ENCODE results near the gene ATXN7L1. TPM values are rescaled to one million over a fixed set of nuclear protein-coding genes. Genes with fewer than 3 reads are reported as not detected.
"Not testable (repeated sequence)": the region's sequence is repeated elsewhere in the genome, so short reads cannot be mapped to it uniquely, and the experiment has no call there.

ATXN7L1 gene
- total and polyA plus RNA-seq, 4 donors: 7.1 to 11.0 (median 8.5) TPM

DNA sequence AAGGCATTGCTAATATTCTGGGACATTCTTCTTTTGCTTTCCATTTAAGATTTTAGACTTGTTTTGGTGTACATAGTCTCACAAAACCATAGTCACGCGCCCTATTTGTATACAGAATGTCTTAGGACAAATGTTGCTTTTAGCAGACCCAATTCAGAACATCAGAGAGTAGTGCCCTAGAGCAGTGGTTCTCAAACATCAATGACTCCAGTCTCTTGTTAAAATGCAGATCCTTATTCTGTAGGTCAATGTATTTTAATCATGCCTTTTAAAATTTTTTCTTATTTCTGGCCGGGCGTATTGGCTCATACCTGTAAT, 167.7 kb downstream of the ATXN7L1 start:
- no peaks in the 10 kb centered on the region for H3K36me3 ChIP-seq (ENCODE audit: control insufficient read depth, insufficient read depth, low read length)
- H3K9me3 ChIP-seq (ENCODE audit: control insufficient read depth, insufficient read depth, low read length): peaks cover 15% of the 10 kb centered on the region
- H3K27ac ChIP-seq (ENCODE audit: low read depth, low read length): no peak overlapping the region
- WGBS (ENCODE audit: insufficient coverage): no CpG with 5 or more reads among the region's 4 CpGs
- no peak for DNase-seq (ENCODE audit: low read depth in 4 of 6, low spot score in 6 of 6)
- no peaks in the 10 kb centered on the region for H3K4me1 ChIP-seq (ENCODE audit: control insufficient read depth, insufficient read depth, low read length)
- H3K4me3 ChIP-seq (ENCODE audit: low read depth, low read length): no peak overlapping the region
- no peaks in the 10 kb centered on the region for H3K27me3 ChIP-seq (ENCODE audit: control insufficient read depth, insufficient read depth, low read length)

DNA sequence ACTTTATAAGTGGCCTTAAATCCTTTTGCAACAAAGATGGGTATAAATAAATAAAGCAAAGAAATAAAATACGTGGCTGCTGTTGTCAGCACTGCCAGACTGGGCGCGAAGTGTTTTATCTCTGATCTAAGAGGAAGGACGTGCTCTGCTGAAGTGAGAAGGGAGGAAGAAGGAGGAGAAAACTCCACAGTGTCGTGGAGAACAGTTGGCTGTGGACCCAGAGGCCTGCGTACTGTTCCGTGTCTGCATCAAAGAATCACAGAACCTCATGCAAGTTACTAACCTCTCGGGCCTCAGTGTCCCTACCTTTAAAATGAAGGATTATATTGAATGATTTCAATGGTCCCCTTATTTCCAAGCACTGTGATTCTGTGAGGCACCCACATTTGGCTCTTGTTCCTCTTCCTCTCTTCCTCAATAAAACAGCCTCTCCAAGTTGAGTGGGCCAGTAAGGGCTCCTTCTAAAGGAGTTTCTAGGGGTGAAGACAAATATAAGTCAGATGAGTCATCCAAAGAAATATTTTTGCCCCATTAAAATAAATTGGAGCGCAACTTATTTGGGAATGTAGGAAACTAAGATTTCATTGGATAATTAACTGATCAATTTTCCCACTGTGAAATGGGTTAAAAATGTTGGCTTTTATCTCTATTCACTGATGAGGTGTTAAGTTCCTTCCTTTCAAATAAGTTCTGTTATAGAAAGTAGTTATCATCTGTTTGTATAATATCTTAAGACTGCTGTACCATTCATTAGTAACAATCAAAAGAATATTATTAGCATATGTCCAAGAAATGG, 168.2 kb downstream of the ATXN7L1 start:
- 71% methylated on average over 4 of the region's 9 CpGs for WGBS (ENCODE audit: insufficient coverage)
- Histone ChIP-seq H3K27me3 (ENCODE audit: control insufficient read depth, insufficient read depth, low read length) (no peaks in the 10 kb centered on the region), H3K4me3 (ENCODE audit: low read depth, low read length) (no peak overlapping the region), H3K36me3 (ENCODE audit: control insufficient read depth, insufficient read depth, low read length) (no peaks in the 10 kb centered on the region), H3K27ac (ENCODE audit: low read depth, low read length) (no peak overlapping the region), H3K9me3 (ENCODE audit: control insufficient read depth, insufficient read depth, low read length) (peaks cover 15% of the 10 kb centered on the region), H3K4me1 (ENCODE audit: control insufficient read depth, insufficient read depth, low read length) (no peaks in the 10 kb centered on the region)
- peak in 1 of 6 donors; percentile 20 for DNase-seq (ENCODE audit: low read depth in 4 of 6, low spot score in 6 of 6)

- Histone ChIP-seq H3K27me3 (ENCODE audit: control insufficient read depth, insufficient read depth, low read length) (no peaks in the 10 kb centered on the region), H3K36me3 (ENCODE audit: control insufficient read depth, insufficient read depth, low read length) (no peaks in the 10 kb centered on the region), H3K4me1 (ENCODE audit: control insufficient read depth, insufficient read depth, low read length) (no peaks in the 10 kb centered on the region), H3K27ac (ENCODE audit: low read depth, low read length) (no peak overlapping the region), H3K9me3 (ENCODE audit: control insufficient read depth, insufficient read depth, low read length) (peaks cover 14% of the 10 kb centered on the region), H3K4me3 (ENCODE audit: low read depth, low read length) (no peak overlapping the region)
- DNase-seq (ENCODE audit: low read depth in 4 of 6, low spot score in 6 of 6): no peak
- WGBS (ENCODE audit: insufficient coverage): 88% methylated on average over 2 of the region's 3 CpGs
These were observed 169.0 kb downstream of the ATXN7L1 start for GRCh38 chr7:105707381-105707780.

DNA sequence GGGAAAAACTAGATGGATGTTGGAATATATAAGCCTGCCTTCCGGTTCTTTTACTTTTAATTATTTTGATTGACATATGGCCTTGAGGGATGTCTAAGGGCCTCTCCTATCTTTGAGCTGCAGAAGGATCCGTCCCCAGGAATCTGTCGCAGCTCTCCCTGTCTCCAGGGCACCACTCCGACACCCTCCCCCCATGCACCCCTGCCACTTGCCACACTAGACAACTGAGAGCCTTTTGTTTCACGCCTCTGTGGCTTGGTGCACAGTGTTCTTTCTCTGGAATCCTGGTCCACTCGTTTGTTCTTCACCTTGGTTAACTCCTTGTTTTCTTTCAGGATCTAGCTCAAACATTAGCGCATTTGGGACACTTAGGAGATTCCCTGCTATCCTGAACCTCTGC, 171.0 kb downstream of the ATXN7L1 start:
- Histone ChIP-seq H3K4me3 (ENCODE audit: low read depth, low read length) (no peak overlapping the region), H3K27me3 (ENCODE audit: control insufficient read depth, insufficient read depth, low read length) (no peaks in the 10 kb centered on the region), H3K36me3 (ENCODE audit: control insufficient read depth, insufficient read depth, low read length) (no peaks in the 10 kb centered on the region), H3K4me1 (ENCODE audit: control insufficient read depth, insufficient read depth, low read length) (no peaks in the 10 kb centered on the region), H3K27ac (ENCODE audit: low read depth, low read length) (no peak overlapping the region), H3K9me3 (ENCODE audit: control insufficient read depth, insufficient read depth, low read length) (no peaks in the 10 kb centered on the region)
- 61% methylated on average over 6 of the region's 7 CpGs for WGBS (ENCODE audit: insufficient coverage)
- no peak for DNase-seq (ENCODE audit: low read depth in 4 of 6, low spot score in 6 of 6)

DNA sequence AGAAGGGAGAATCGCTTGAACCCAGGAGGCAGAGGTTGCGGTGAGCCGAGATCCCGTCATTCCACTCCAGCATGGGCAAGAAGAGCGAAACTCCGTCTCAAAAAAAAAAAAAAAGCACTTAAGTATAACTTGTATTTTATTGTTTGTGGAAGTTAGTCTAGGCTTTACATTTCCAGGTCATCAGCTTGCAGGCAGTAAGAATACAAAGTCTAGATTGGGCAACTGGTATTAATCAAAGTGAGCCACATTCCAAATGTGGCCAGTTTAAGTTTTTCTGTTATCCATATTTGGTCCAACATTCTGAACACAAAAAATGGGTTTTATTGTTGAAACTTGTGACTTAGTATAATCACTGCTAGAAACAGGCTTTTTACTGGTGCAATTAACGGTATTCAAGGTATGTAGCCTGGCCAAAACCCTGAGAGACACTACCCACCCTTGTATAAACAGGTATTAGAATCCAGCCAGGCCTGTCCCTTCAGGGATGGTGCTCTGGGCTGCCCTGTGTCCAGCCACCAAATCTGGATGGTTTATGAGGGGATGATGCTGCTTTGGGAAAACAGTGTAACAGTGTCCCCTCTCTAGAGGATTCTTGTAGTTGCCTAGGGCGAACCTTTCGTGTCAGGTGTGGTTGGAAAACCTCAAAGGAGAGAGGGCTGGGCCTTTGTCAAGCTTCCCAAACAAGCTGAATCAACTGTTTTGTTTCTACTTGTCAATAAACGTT, 173.0 kb downstream of the ATXN7L1 start:
- Histone ChIP-seq H3K27ac (ENCODE audit: low read depth, low read length) (no peak overlapping the region), H3K36me3 (ENCODE audit: control insufficient read depth, insufficient read depth, low read length) (no peaks in the 10 kb centered on the region), H3K9me3 (ENCODE audit: control insufficient read depth, insufficient read depth, low read length) (no peaks in the 10 kb centered on the region), H3K27me3 (ENCODE audit: control insufficient read depth, insufficient read depth, low read length) (no peaks in the 10 kb centered on the region), H3K4me1 (ENCODE audit: control insufficient read depth, insufficient read depth, low read length) (no peaks in the 10 kb centered on the region), H3K4me3 (ENCODE audit: low read depth, low read length) (no peak overlapping the region)
- WGBS (ENCODE audit: insufficient coverage): 91% methylated on average over 6 of the region's 10 CpGs
- DNase-seq (ENCODE audit: low read depth in 4 of 6, low spot score in 6 of 6): no peak

DNA sequence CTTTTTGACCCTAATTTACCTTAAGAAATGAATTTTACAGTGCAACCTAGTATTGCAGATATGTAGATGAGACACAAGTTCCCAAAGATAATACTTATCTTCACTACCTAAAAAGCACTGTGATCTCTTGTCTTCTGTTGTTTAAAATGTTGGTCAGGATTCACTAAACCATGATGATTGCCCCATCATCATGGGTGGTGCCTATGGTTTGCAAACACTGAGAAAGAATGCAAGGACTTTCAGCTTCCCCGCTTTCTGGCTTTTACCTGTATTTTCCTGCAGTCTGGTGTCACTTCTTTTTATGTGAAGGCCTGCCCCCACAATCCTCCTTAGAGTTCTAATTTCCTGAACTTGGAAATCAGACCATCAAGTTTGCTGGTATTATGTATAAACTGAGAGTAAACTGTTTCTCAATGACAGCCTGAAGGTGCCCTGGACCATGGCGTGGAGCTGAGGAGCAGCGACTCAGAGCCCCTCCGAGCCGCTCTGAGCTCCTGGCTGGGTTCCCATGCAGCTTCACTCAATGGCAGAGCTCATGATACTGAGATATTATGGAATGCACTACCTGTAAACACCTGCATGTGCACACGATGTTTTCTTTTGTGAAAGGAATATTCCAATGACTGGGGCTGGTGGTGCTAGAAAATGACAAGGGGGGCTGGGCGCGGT, 176.7 kb downstream of the ATXN7L1 start:
- Histone ChIP-seq H3K4me3 (ENCODE audit: low read depth, low read length) (no peak overlapping the region), H3K9me3 (ENCODE audit: control insufficient read depth, insufficient read depth, low read length) (no peaks in the 10 kb centered on the region), H3K4me1 (ENCODE audit: control insufficient read depth, insufficient read depth, low read length) (no peaks in the 10 kb centered on the region), H3K27ac (ENCODE audit: low read depth, low read length) (no peak overlapping the region), H3K27me3 (ENCODE audit: control insufficient read depth, insufficient read depth, low read length) (no peaks in the 10 kb centered on the region), H3K36me3 (ENCODE audit: control insufficient read depth, insufficient read depth, low read length) (no peaks in the 10 kb centered on the region)
- no peak for DNase-seq (ENCODE audit: low read depth in 4 of 6, low spot score in 6 of 6)
- WGBS (ENCODE audit: insufficient coverage): 96% methylated on average over 7 of the region's 8 CpGs

GRCh38 chr7:105698531-105698930, 177.9 kb downstream of the ATXN7L1 start:
- Histone ChIP-seq H3K27ac (ENCODE audit: low read depth, low read length) (no peak overlapping the region), H3K27me3 (ENCODE audit: control insufficient read depth, insufficient read depth, low read length) (no peaks in the 10 kb centered on the region), H3K4me3 (ENCODE audit: low read depth, low read length) (no peak overlapping the region), H3K4me1 (ENCODE audit: control insufficient read depth, insufficient read depth, low read length) (no peaks in the 10 kb centered on the region), H3K9me3 (ENCODE audit: control insufficient read depth, insufficient read depth, low read length) (no peaks in the 10 kb centered on the region), H3K36me3 (ENCODE audit: control insufficient read depth, insufficient read depth, low read length) (no peaks in the 10 kb centered on the region)
- DNase-seq (ENCODE audit: low read depth in 4 of 6, low spot score in 6 of 6): no peak
- 99% methylated on average over 5 of the region's 6 CpGs for WGBS (ENCODE audit: insufficient coverage)

GRCh38 chr7:105697753-105698152, 178.6 kb downstream of the ATXN7L1 start:
- H3K27me3 ChIP-seq (ENCODE audit: control insufficient read depth, insufficient read depth, low read length): no peaks in the 10 kb centered on the region
- DNase-seq (ENCODE audit: low read depth in 4 of 6, low spot score in 6 of 6): no peak
- WGBS (ENCODE audit: insufficient coverage): 98% methylated on average over 3 of the region's 5 CpGs

DNA sequence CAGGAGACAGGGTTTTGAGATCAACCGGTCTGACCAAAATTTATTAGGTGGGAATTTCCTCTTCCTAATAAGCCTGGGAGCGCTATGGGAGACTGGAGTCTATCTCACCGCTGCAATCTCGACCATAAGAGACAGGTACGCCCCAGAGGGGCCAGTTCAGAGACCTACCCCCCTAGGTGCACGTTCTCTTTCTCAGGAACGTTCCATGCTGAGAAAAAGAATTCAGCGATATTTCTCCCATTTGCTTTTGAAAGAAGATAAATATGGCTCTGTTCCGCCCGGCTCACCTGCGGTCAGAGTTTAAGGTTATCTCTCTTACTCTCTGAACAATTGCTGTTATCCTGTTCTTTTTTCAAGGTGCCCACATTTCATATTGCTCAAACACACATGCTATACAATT, 179.2 kb downstream of the ATXN7L1 start:
- not testable (repeated sequence) for H3K27me3 ChIP-seq (ENCODE audit: control insufficient read depth, insufficient read depth, low read length); H3K27ac ChIP-seq (ENCODE audit: low read depth, low read length); H3K36me3 ChIP-seq (ENCODE audit: control insufficient read depth, insufficient read depth, low read length); H3K4me1 ChIP-seq (ENCODE audit: control insufficient read depth, insufficient read depth, low read length); DNase-seq (ENCODE audit: low read depth in 4 of 6, low spot score in 6 of 6); H3K9me3 ChIP-seq (ENCODE audit: control insufficient read depth, insufficient read depth, low read length); H3K4me3 ChIP-seq (ENCODE audit: low read depth, low read length)
- WGBS (ENCODE audit: insufficient coverage): no CpG with 5 or more reads among the region's 11 CpGs

More at GRCh38 chr7:105697753-105698152, 178.6 kb downstream of the ATXN7L1 start:
- H3K36me3 ChIP-seq (ENCODE audit: control insufficient read depth, insufficient read depth, low read length): no peaks in the 10 kb centered on the region
- no peaks in the 10 kb centered on the region for H3K4me1 ChIP-seq (ENCODE audit: control insufficient read depth, insufficient read depth, low read length)
- no peaks in the 10 kb centered on the region for H3K9me3 ChIP-seq (ENCODE audit: control insufficient read depth, insufficient read depth, low read length)
- H3K27ac ChIP-seq (ENCODE audit: low read depth, low read length): no peak overlapping the region
- H3K4me3 ChIP-seq (ENCODE audit: low read depth, low read length): no peak overlapping the region

Data from spinal cord (tissue), 10 donors.